IPS DF 4.7 (cell line): ENCODE measurements around the gene DOCK3.

Experiments
- DNase-seq: peaks from one replicate; pipeline ENCODE4 v3.0.0-alpha.2; 2013; ENCODE audit warnings: low spot score; ENCODE audit errors: extremely low read depth

DOCK3 gene

DNA sequence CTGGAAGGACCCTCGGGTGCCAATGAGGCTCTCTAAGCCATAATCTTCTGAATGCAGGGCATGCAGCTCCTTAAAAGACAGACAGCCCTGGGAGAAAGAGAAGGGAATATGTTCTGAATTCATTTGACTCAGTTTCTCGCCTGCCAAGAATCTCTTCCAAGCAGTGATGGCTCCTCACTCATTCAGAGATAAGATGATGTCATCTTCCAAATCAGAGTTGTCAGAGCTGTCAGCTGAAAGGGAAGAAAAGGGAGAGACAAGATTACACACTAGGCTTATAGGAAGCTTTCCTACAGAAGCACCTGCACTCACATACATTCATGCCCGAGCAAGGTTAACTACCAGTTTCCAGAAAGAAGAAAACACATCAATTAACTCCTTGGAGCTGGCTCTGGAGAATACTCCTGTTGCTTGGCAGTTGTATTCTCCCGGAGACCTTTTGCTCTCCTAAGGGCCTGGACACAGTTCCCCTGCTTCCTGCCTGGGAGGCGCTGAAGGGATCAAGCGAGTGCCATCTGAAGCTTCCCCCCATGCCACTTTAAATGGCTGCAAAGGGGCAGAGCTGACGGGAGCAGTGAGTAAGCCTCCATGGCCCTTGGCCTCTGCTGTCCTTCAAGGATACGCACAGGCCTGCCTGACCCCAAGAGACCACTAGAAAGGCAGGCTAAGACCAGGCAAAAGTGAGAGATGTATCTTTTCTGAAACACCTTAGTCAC is 724.0 kb downstream of the DOCK3 start:
- no peak for DNase-seq

DNA sequence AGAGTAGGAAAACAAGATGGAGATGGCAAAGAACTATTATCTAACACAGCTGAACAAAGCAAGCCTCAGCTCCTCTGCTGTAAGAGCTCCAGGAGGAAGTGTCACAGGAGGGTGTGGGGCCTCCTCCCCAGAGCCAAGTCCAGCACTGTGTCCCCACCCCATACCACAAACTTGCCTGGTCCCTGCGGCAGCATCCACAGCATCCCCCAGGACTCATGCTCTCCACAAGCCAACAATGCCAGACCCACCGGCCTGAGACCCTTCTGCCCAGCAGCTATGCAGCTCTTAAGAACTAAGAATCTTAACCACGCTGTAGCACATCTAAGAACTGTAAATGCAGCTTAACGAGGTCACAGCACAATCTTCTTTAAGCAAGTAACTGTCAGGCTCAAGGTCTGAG is 725.4 kb downstream of the DOCK3 start:
- no peak for DNase-seq

DNA sequence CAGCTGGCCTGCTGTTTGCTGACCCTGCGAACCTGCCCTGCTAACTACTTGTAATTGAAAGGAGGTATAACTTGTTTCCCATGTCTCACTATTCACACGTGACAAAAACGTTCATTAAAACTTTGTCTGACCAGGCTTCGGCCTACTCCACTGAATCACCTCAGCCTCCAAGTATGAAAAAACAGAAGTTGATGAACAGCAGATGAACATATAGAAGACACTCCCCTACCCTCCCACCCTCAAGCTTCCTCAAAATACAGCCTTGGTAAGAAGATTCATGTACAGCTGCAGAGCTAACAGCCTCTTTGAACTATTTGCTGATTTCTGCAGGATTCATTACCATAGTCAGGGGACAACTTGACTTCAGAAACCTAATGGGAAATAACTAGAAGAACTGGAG is 727.0 kb downstream of the DOCK3 start:
- no peak for DNase-seq

- DNase-seq = no peak
Observed at GRCh38 chr3:51403675-51404074, 728.9 kb downstream of the DOCK3 start.

DNA sequence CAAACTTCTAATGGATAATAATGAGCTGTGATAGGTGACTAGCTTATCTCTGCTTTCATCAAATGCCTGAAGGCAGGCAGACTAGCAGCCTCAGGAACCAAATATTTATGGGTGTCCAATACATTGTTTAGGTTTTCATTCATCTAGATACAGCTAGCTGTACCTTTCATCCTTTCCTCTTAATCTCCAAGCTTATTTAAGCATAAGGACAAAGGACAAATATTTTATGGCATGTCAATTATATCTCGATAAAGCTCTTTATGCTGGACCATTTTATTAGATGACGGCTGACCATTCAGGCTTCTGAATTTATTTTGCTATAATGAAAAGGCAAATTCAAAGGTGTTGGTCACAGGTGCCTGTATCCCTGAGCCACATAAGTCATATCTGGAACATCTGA is 733.3 kb downstream of the DOCK3 start:
- DNase-seq = no peak

DNA sequence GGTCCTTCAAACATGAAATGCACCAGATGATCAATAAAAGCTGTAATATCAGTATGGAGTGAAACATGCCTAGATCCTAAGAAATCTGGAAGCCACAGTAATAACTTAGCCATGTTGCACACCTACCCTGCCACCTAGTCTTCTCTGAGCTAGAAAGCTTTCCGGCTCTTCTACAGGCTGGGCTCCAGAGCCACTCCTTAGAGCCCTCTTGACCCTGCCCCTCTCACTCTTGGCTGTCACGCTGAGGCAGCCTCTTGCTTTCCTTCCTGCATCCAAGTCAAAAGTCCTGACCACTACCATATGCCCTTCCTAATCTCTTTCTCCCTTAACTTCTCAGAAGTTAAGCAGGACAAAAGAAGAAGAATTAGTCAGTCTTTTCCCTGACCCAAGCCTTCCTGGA is 734.1 kb downstream of the DOCK3 start:
- no peak for DNase-seq

DNA sequence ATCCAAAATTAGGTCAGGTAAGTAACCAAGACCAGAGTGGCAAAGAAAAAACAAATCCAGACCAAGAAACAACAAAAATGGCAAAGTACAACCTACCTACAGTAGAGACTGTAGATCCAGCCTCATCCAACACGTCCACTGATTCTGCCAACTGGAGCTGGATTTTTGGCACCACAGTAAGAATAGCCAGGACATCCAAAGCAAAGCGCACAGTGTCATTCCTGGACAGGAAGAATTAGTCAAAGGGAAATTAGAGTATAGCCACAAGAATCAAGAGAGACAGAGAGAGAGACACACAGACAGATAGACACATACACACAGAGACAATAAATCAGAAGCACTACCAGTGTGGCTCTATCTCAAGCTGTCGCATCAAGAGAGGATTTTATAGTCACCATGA is 747.5 kb downstream of the DOCK3 start:
- no peak for DNase-seq

GRCh38 chr3:51426921-51427320 is 752.2 kb downstream of the DOCK3 start:
- no peak for DNase-seq

DNA sequence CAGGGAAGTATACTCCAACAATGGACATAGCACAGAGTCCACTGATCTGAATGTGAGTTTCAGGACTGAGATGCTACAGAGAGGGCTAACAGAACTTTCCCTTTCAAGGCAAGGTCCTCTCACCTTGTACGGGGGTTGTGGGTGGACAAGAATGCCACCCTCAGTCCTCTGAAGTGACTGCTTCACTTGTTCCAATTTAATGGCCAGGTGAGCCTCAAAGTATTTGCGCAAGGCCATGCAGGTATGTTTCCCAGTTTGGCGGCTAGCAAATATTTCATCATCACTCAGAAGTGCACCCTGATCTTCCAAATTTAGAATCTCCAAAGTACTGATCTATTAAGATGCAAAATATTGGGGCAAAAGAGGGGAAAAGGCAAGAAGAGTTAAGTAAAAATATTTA is 754.4 kb downstream of the DOCK3 start:
- no peak for DNase-seq
